ENCODE data around the gene FAM53B. TPM values are rescaled to one million over a fixed set of nuclear protein-coding genes. Genes with fewer than 3 reads are reported as not detected.
A peak's percentile ranks its signal among the peaks of the same experiment; 100 is the strongest.

The FAM53B gene
- total RNA-seq, 4 donors from 2014 or later: 60.8 to 84.8 (median 78.8) TPM

DNA sequence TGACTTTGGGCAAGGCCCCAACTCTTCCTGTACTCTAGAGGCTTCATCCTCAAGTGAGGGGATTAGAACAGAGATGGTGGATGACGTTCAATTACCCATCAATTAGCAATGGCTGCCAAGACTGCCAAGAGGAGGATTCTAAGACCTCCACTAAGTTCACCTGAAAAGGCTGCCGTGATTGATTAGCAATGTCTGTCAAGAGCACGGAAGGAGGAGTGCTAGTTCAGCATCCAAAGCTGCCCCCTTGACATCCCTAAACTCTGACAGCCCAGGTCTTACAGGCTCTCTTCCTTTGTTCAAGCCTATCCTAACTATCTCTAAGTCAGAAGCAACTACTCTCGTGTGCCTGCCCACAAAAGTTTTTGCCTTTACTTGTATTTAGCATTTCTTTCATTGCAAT, 68.4 kb downstream of the FAM53B start:
- Histone ChIP-seq H3K27ac (peak overlapping the region; percentile 53 to 95 (median 88)), H3K4me3 (no peak overlapping the region), H3K9me3 (no peaks in the 10 kb centered on the region), H3K36me3 (peaks cover 0 to 8% (median 0%) of the 10 kb centered on the region in 3 donors), H3K4me1 (peaks cover 7 to 100% (median 97%) of the 10 kb centered on the region in 4 donors), H3K27me3 (no peaks in the 10 kb centered on the region)
- TF ChIP-seq POLR2A (IDR thresholded peaks at IDR 0.05) (no peak), EP300 (IDR thresholded peaks at IDR 0.05) (no peak)
- TF ChIP-seq, protein P1, sequence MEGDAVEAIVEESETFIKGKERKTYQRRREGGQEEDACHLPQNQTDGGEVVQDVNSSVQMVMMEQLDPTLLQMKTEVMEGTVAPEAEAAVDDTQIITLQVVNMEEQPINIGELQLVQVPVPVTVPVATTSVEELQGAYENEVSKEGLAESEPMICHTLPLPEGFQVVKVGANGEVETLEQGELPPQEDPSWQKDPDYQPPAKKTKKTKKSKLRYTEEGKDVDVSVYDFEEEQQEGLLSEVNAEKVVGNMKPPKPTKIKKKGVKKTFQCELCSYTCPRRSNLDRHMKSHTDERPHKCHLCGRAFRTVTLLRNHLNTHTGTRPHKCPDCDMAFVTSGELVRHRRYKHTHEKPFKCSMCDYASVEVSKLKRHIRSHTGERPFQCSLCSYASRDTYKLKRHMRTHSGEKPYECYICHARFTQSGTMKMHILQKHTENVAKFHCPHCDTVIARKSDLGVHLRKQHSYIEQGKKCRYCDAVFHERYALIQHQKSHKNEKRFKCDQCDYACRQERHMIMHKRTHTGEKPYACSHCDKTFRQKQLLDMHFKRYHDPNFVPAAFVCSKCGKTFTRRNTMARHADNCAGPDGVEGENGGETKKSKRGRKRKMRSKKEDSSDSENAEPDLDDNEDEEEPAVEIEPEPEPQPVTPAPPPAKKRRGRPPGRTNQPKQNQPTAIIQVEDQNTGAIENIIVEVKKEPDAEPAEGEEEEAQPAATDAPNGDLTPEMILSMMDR (IDR thresholded peaks at IDR 0.05): no peak
- WGBS, 2 donors: 88 to 90% methylated on average over 4 of the region's 4 CpGs
- no peak for DNase-seq (ENCODE audit: low spot score in 2 of 2)

DNA sequence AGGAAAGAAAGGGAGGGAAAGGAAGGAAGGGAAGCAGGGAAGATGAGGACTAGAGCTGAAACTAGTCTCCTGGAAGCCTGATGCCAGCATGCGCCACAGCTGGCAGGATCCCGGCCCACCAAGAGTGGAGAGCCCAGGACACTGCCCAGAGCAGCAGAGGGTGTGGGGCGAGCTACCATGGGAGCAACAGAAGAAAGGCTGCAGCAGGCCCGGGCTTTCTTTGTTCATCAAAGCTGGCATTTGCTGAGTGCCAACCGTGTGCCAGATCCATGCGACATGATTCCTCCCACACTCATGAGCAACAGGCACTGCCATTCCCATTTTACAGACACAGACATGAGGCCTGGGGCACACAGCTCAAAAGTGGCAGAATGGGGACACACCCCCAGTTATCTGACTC, 68.9 kb downstream of the FAM53B start:
- Histone ChIP-seq H3K4me1 (peaks cover 7 to 100% (median 97%) of the 10 kb centered on the region in 4 donors), H3K27ac (peak overlapping the region; percentile 53 to 95 (median 88)), H3K27me3 (no peaks in the 10 kb centered on the region), H3K36me3 (peaks cover 0 to 3% (median 0%) of the 10 kb centered on the region in 3 donors), H3K9me3 (no peaks in the 10 kb centered on the region), H3K4me3 (no peak overlapping the region)
- WGBS, 2 donors: 60 to 70% methylated on average over 5 to 6 of the region's 6 CpGs
- TF ChIP-seq EP300 (IDR thresholded peaks at IDR 0.05): no peak
- TF ChIP-seq, protein P1 (IDR thresholded peaks at IDR 0.05): no peak
- no peak for TF ChIP-seq POLR2A (IDR thresholded peaks at IDR 0.05)
- DNase-seq (ENCODE audit: low spot score in 2 of 2): no peak

DNA sequence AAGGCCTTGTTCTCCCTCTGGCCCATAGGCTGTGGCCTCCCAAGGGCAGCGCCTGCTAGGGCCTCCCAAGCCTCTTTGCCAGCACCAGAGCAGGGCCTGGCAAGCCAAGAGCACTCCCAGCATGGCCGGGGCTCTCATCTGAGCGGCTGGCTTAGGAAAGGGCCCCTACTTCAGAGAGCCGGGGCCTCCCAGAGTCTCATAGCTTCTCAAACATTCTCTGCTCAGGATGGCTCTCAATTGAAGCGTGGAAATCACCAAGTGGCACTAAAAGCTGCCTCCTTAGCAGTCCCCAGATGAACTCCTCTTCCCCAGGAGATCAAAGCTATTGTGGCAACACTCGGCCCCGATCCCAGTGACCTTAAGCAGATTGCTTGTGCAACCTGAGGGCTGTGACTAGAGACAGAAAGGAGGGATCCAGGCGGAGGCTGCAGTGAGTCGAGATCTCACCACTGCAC, 69.4 kb downstream of the FAM53B start:
- WGBS, 2 donors: 80 to 82% methylated on average over 9 of the region's 9 CpGs
- no peaks in the 10 kb centered on the region for H3K9me3 ChIP-seq
- peaks cover 7 to 100% (median 96%) of the 10 kb centered on the region in 4 donors for H3K4me1 ChIP-seq
- no peak overlapping the region for H3K4me3 ChIP-seq
- no peaks in the 10 kb centered on the region for H3K36me3 ChIP-seq
- TF ChIP-seq POLR2A (IDR thresholded peaks at IDR 0.05): no peak
- TF ChIP-seq, protein P1 (IDR thresholded peaks at IDR 0.05): no peak
- TF ChIP-seq EP300 (IDR thresholded peaks at IDR 0.05): no peak
- no peaks in the 10 kb centered on the region for H3K27me3 ChIP-seq
- H3K27ac ChIP-seq: peak overlapping the region; percentile 53 to 95 (median 88)
- DNase-seq (ENCODE audit: low spot score in 2 of 2): no peak

DNA sequence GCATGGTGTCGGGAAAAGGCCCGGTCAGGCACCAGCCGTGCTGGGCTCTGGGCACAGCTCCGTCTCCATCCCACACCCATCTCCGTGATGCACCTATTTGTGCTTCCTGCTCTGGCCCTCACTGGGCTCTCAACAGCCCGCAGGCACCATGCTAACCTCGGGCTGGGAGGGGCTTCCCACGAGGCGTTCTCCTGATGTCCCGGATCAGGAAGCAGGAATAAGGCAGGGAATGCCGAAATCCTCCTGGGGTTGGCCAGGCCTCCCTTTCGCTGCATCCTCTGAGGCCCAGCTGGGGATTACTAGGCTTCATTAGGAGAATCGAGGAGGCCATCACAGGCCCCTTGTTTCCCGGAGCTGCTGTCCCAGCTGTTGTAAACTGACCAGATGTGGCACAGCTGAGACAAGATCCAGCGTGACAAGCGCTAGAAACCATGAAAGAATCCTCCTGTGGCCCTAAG, 72.0 kb downstream of the FAM53B start:
- Histone ChIP-seq H3K4me3 (no peak overlapping the region), H3K27ac (peak overlapping the region; percentile 53 to 95 (median 88)), H3K27me3 (no peaks in the 10 kb centered on the region), H3K36me3 (no peaks in the 10 kb centered on the region), H3K9me3 (no peaks in the 10 kb centered on the region), H3K4me1 (peaks cover 3 to 100% (median 96%) of the 10 kb centered on the region in 4 donors)
- no peak for TF ChIP-seq POLR2A (IDR thresholded peaks at IDR 0.05)
- TF ChIP-seq, protein P1 (IDR thresholded peaks at IDR 0.05): no peak
- no peak for TF ChIP-seq EP300 (IDR thresholded peaks at IDR 0.05)
- DNase-seq (ENCODE audit: low spot score in 2 of 2): no peak
- 43 to 59% methylated on average over 10 to 16 of the region's 16 CpGs for WGBS, 2 donors

DNA sequence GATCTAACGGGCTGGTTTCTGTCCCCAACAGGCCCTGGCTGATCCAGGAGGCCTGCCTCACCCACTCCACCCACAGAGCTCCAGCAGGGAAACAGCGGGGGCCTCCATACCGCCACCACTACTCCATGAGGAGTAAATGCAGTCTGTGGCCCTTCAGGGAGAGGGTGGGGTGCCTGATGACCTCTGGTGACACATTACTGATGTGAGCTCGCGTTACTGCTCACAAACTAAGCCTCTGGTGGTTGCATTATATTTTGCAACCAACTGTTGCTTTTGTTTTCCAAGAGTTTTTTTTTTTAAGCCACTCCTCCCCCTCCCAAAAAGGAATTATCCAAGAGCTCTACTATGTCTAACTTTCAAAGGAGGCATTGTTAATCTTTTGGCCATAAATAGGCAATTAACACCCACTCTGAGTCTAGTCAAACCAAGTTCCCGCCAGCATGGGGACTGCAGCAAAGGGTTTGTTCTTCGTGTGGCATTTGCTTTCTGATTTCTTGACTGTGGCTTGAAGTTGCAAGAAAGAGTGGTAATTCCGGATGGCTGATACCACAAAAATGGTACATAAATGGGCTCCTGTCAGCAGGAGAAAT, 72.6 kb downstream of the FAM53B start:
- 22 to 35% methylated on average over 8 of the region's 8 CpGs for WGBS, 2 donors
- peaks cover 3 to 100% (median 90%) of the 10 kb centered on the region in 4 donors for H3K4me1 ChIP-seq
- H3K36me3 ChIP-seq: no peaks in the 10 kb centered on the region
- DNase-seq (ENCODE audit: low spot score in 2 of 2): peak; percentile 51 to 56
- TF ChIP-seq POLR2A (IDR thresholded peaks at IDR 0.05) (peak in 1 of 2 donors; percentile 47), EP300 (IDR thresholded peaks at IDR 0.05) (peak; percentile 86 to 95)
- TF ChIP-seq, protein P1 (IDR thresholded peaks at IDR 0.05): peak; percentile 31 to 77 (median 65)
- H3K9me3 ChIP-seq: no peaks in the 10 kb centered on the region
- H3K27me3 ChIP-seq: no peaks in the 10 kb centered on the region
- peak overlapping the region in 1 of 4 donors; percentile 1 for H3K4me3 ChIP-seq
- peak overlapping the region; percentile 53 to 95 (median 88) for H3K27ac ChIP-seq

Data from tibial nerve (tissue), 4 donors.